ENCODE measurements around the gene DUSP22.

DUSP22 gene

DNA sequence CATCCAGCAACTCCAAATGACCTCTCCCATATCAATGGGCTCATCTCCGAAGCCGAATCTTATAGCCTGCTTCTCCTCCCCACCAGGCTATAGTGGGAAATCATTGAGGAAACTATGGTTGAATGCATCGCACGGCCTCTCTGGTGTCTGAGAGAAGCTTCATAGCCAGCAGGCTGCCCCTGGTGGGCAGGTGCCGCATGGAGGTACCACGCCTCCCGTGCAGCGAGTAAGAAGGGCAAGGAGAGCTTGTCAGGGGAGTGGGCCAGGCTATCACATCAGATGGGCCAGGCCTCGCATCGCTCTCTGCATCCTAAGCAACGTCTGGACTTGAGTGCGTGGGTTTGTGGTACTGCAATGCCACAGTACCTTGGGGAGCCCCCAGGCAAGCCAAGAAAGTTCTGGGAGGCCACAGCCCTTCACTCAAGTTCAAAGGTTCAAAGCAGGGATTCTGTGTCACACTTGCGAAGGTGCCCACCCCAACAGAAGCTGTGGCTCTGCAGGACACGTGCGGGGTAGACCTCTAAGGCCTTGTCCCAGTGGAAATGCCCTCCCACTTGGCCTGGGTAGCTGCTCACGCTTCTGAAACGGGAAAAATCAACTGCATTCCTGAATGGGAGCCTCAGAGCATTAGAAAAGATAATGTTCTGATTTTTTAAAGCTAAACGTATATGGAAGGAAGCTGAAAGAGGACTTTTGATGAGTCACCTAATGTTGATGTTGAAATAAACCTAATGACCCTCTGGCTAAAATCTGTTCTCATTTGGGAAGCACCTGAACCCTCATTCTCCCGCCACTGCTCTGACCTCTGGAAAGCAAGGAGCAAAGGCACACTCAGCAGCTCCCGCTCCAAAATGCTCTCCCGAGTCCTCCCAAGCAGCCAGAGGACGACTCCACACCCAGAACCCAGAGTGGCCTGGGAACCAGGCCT, 90.9 kb downstream of the DUSP22 start:
- no peak for DNase-seq

GRCh38 chr6:383856-384255, 91.6 kb downstream of the DUSP22 start:
- DNase-seq, result no peak

DNA sequence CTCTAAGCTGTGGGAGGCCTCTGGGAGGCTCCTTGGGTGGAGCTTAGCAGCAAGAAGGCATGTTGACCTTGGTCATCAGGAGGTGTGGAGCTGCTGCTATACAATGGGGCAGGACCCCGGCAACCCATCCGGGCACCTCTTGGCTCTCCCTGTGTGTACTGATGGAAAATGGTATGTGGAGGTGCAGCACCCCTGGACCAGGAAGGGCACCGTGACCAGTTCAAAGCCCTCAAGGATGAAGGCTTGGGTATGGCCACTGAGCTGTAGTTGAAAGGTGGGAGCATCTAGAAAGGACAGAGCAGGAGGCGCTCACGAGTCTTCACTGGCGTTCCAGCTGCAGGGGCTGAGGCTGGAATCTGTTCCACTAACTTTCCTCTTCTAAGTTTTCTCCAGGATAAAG, 92.6 kb downstream of the DUSP22 start:
- no peak for DNase-seq

DNA sequence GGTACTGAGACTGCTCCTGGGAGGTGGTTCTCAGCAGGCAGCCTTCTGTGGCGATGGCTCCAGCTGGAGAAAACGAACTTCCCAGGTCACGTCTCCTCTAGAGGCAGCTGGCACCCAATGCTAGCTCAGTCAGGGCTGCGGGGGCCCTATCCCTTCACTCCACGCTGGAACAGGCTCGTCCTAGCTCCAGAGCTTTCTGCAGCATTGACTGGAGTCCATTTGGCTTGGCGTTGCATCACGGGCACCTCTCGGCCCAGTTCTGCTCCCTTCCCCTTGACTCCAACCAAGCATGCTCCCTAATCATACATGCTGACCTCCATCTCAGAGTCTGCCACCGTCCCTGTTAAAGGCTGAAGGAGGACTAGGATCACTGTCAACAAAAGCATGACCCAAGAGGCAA, 93.3 kb downstream of the DUSP22 start:
- no peak for DNase-seq

DNA sequence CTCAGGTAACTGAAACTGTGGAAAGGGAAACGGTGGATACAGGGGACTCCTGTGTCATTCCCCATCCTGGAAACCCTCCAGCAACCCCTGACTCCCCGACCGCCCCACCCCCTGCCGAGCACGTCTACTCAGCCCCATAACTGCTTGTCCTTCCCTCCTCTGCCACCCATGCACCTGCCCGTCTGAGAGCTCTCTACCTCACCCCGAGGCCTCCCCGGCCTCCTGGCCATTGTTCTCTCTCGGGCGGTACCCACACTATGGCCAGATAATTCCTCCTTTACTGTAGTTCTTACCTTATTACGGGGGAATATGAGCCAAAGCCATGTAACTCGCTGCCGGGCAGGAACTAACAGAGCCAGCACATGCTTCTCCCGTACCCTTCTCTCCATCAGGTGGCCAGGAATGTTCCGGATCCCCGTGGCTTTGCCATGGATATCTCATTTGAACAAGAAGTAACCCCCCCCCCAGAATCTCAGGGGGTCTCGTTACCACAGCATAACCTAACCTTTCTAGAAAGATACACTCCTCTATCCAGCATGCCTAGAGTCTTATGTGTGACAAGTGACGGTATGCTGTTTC, 94.5 kb downstream of the DUSP22 start:
- DNase-seq, result no peak

- DNase-seq, result no peak
Observed at GRCh38 chr6:387293-387741, 95.0 kb downstream of the DUSP22 start.

DNA sequence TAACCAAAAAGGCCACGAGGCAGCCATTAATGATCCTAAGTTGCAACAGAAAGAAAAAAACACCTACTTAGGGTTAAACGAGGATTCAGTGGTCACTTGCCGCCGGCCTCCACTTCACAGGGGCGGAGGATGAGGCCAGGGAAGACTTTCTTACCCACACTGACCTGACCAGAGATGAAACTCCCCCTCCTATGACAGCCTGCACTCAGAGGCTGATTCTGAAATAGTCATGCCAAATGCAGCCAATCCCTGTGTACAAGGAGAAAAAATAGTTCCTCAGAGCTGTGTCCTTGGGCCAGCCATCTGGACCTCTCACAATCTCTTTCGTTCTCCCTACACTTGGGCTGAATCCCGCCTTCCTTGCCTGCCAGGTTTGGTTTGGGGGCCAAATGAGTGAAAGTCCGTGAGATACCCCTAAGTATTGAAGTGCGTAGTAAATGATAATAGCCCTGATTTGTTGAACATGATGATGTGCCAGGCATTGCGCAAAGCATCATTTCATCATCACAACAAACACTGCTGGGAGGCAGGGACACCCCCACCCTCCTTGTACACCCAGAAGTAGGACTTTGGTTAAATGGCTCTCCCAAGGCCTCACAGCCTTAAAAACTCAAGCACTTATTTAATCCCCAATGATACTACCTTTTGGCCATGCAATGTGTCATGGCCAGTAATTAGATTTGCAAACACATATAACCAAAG, 96.1 kb downstream of the DUSP22 start:
- no peak for DNase-seq

DNA sequence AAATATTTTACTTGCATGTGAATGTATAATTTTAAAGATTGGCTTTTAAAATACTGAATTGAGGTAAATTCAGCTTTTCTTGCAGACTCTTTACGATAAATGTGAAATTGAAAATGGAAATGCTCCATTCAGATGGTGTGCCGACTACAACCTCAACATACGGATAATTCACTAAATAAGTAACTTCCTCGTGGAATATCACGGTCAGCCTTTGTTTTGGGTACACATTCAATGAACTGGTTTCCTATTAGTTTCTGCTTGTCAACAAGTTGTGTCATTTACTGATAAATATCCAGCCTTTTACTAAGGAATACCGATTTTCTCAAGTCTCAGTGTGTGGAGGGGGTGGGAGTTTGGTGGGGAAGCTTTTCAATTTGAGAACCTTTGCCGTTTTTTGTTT, 96.9 kb downstream of the DUSP22 start:
- no peak for DNase-seq

- no peak for DNase-seq
Observed at GRCh38 chr6:389622-390021, 97.3 kb downstream of the DUSP22 start.

GRCh38 chr6:390914-391558, 98.7 kb downstream of the DUSP22 start:
- DNase-seq, result peak in 1 of 2 experiments; percentile 28

- DNase-seq, result peak; percentile 83 to 84
Observed at GRCh38 chr6:391559-392440, 99.5 kb downstream of the DUSP22 start, which contains the start of gene IRF4. Gene IRF4 (plus strand): TSS chr6:391752. CDS start chr6:393153, 1,401 bp downstream.

DNA sequence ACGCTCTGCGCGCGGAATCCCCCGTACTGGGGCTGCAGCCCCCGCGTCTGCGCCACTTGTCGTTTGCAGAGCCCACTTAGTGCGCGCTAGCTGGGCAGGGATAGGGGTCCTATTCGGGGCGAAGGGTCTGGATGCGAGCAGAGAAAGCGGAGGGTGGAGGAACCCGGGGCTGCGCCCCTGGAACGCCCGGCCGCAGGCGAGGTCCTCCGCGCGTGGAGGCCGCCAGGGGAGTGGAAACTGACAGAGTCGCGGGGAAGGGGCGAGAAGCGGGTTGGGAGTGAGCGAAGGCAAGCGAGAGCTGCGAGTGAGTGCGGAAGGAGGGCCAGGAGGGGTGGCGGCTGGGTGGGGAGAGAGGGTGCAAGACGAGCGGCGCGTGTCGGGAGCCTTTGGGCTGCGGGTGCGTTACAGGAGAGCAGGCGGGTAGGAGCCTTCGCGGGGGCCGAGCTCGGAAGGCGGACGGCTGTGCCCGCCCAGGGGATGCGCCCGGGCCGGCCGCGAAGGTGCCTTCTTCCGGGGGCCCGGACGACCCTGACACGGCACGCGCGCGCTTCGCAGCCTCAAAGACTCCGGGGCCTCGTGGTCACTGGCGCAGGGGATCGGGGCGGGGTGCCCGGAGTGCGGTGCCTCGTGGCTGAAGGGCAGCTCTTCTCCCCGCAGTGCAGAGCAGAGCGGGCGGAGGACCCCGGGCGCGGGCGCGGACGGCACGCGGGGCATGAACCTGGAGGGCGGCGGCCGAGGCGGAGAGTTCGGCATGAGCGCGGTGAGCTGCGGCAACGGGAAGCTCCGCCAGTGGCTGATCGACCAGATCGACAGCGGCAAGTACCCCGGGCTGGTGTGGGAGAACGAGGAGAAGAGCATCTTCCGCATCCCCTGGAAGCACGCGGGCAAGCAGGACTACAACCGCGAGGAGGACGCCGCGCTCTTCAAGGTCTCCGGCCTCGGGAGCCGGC, 100.4 kb downstream of the DUSP22 start:
- DNase-seq, result peak in 1 of 2 experiments; percentile 43

- peak in 1 of 2 experiments; percentile 52 for DNase-seq
Observed at GRCh38 chr6:393391-394221, 101.3 kb downstream of the DUSP22 start.

DNA sequence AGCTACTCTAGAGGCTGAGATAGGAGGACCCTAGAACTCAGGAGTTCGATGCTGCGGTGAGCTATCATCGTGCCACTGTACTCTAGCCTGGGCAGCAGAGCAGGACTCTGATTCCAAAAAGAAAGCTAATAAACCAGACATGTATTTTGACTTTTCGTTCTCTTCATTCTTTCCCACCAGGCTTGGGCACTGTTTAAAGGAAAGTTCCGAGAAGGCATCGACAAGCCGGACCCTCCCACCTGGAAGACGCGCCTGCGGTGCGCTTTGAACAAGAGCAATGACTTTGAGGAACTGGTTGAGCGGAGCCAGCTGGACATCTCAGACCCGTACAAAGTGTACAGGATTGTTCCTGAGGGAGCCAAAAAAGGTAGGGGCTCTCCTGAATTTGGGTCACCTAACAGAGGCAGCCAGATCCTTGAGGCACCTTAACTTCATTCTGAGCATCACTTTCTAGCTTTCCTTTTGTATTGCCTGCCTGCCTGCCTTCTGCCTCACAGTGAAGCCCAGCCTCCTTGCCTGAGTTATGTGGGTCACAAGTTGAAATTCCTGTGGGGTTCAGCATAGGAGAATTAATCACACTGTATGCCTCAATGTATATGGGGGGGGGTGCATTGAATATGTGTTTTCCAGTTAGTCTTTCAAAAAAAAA, 102.5 kb downstream of the DUSP22 start:
- peak in 1 of 2 experiments; percentile 31 for DNase-seq

DNA sequence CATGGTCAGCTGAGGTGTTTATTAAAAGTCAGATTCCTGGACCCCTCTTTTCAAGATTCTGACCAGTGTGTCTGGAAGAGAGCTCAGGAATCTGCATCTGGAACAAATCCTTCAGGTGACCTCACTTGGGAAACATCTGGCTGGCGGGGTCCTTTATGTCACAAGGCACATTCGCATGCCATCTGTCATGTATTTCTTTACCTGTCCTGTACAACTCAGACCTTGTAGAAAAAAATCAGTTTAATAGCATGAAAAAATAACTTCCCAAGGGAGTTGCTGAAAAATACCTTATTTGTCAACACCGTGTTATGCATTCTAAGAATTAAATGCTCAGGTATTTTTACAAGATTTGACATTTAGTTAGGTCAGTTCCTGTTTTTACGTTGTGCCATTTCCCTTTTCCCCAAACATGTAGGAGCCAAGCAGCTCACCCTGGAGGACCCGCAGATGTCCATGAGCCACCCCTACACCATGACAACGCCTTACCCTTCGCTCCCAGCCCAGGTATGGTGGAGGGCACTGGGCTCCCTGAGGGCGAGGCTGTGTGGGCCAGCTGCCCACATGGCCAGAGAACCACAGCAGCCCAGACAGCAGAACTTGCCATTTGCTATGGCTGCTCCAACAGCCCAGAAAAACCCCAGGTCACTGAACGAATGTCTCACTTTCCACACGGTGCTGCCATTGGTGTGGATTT, 103.3 kb downstream of the DUSP22 start:
- no peak for DNase-seq

DNA sequence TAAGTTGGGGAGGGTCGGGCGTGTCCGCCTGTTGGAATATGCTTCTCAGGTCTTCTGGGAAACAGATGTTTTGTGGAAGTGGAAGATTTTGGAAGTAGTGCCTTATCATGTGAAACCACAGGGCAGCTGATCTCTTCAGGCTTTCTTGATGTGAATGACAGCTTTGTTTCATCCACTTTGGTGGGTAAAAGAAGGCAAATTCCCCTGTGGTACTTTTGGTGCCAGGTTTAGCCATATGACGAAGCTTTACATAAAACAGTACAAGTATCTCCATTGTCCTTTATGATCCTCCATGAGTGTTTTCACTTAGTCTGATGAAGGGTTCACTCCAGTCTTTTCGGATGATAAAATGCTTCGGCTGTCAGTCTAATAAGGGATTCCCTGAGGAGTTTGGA, 103.8 kb downstream of the DUSP22 start:
- no peak for DNase-seq

GRCh38 chr6:397056-397455, 104.8 kb downstream of the DUSP22 start:
- DNase-seq, result no peak

- no peak for DNase-seq
Observed at GRCh38 chr6:397604-398003, 105.3 kb downstream of the DUSP22 start.

DNA sequence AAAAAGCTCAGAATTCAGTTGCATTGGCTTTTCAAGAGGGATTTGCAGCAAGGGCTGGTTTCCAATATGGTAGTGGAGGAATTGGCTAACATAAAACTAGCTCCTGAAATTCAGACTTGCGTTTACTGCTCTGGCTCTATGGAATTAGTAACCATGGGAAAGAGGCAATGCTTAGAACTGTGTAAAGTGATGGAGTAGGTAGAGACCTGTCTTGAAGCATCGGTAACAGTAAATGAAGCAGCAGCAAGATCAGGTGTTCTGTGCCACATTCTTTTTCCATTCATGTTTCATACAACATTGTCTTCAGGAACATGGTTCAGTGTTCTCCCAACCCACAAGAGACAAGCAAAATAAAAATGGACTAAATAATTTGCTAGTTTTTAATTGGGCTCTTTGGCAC, 105.8 kb downstream of the DUSP22 start:
- no peak for DNase-seq
